GM23338 (cell line): Measurements from ENCODE around the gene IRF6.

Source experiments
- ETS1 ChIP-seq: IDR thresholded peaks from 2 replicates; pipeline ENCODE4 v1.6.1; 2016; ENCODE audit warnings: antibody characterized with exemption
- EZH2 ChIP-seq: fragments of 200-600 bp; sonication (generic); IDR thresholded peaks from one replicate; pipeline ENCODE4 v1.8.0; 2017; ENCODE audit warnings: antibody characterized with exemption, mild to moderate bottlenecking, low read depth; ENCODE audit not compliant: unreplicated experiment
- EZH2phosphoT487 ChIP-seq: fragments of 200-600 bp; sonication (generic); IDR thresholded peaks from one replicate; pipeline ENCODE4 v1.8.1; 2018; ENCODE audit warnings: antibody characterized with exemption; ENCODE audit not compliant: unreplicated experiment
- JUNB ChIP-seq: IDR thresholded peaks from one replicate; pipeline ENCODE4 v1.6.1; 2016; ENCODE audit warnings: antibody characterized with exemption; ENCODE audit not compliant: unreplicated experiment
- POLR2AphosphoS5 ChIP-seq: IDR thresholded peaks from 2 replicates; pipeline ENCODE4 v1.6.1; 2016; ENCODE audit warnings: antibody characterized with exemption, low read depth
- STAT1 ChIP-seq: IDR thresholded peaks from one replicate; pipeline ENCODE4 v1.6.1; 2016; ENCODE audit warnings: antibody characterized with exemption; ENCODE audit not compliant: unreplicated experiment
- ZNF114 ChIP-seq: fragments of 250-450 bp; sonication (Bioruptor Pico); IDR thresholded peaks from 2 replicates; pipeline ENCODE4 v1.5.0; 2020; ENCODE audit warnings: mild to moderate bottlenecking, moderate library complexity
- TF ChIP-seq, protein P1 (sequence below), 2 experiments: fragments of 200-600 bp in 1 of 2; sonication (generic) in 1 of 2; conservative IDR thresholded peaks; 2 replicates each; pipeline versions ENCODE4 v1.5.1 to v1.6.1; 2016 to 2017; ENCODE audit warnings: antibody characterized with exemption in 2 of 2, low read depth in 2 of 2, mild to moderate bottlenecking in 2 of 2, moderate library complexity in 1 of 2
- TF ChIP-seq, protein P2 (sequence below): IDR thresholded peaks from one replicate; pipeline ENCODE4 v1.6.1; 2018; ENCODE audit warnings: antibody characterized with exemption; ENCODE audit not compliant: unreplicated experiment

GRCh38 chr1:209770636-209771415 is 35.1 kb downstream of the IRF6 start:
- TF ChIP-seq, protein P1, sequence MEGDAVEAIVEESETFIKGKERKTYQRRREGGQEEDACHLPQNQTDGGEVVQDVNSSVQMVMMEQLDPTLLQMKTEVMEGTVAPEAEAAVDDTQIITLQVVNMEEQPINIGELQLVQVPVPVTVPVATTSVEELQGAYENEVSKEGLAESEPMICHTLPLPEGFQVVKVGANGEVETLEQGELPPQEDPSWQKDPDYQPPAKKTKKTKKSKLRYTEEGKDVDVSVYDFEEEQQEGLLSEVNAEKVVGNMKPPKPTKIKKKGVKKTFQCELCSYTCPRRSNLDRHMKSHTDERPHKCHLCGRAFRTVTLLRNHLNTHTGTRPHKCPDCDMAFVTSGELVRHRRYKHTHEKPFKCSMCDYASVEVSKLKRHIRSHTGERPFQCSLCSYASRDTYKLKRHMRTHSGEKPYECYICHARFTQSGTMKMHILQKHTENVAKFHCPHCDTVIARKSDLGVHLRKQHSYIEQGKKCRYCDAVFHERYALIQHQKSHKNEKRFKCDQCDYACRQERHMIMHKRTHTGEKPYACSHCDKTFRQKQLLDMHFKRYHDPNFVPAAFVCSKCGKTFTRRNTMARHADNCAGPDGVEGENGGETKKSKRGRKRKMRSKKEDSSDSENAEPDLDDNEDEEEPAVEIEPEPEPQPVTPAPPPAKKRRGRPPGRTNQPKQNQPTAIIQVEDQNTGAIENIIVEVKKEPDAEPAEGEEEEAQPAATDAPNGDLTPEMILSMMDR (conservative IDR thresholded peaks at IDR 0.05; ENCODE audit: low read depth in 2 of 2): no peak
- TF ChIP-seq, protein P2, sequence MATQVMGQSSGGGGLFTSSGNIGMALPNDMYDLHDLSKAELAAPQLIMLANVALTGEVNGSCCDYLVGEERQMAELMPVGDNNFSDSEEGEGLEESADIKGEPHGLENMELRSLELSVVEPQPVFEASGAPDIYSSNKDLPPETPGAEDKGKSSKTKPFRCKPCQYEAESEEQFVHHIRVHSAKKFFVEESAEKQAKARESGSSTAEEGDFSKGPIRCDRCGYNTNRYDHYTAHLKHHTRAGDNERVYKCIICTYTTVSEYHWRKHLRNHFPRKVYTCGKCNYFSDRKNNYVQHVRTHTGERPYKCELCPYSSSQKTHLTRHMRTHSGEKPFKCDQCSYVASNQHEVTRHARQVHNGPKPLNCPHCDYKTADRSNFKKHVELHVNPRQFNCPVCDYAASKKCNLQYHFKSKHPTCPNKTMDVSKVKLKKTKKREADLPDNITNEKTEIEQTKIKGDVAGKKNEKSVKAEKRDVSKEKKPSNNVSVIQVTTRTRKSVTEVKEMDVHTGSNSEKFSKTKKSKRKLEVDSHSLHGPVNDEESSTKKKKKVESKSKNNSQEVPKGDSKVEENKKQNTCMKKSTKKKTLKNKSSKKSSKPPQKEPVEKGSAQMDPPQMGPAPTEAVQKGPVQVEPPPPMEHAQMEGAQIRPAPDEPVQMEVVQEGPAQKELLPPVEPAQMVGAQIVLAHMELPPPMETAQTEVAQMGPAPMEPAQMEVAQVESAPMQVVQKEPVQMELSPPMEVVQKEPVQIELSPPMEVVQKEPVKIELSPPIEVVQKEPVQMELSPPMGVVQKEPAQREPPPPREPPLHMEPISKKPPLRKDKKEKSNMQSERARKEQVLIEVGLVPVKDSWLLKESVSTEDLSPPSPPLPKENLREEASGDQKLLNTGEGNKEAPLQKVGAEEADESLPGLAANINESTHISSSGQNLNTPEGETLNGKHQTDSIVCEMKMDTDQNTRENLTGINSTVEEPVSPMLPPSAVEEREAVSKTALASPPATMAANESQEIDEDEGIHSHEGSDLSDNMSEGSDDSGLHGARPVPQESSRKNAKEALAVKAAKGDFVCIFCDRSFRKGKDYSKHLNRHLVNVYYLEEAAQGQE: no peak
- TF ChIP-seq ZNF114 (CRISPR knock-in tag) (no peak), EZH2 (no peak), EZH2phosphoT487 (no peak), JUNB (no peak), ETS1 (no peak), POLR2AphosphoS5 (no peak), STAT1 (no peak)
